Mesendoderm (in vitro differentiated cells): ENCODE data around the gene C2orf92.

Source experiments
- DNase-seq: peaks from one replicate; pipeline ENCODE4 v3.0.0; 2013
- H2AK5ac ChIP-seq: 2 replicates; pipeline ENCODE4 v1.6.1; 2013; ENCODE audit warnings: low read length, inconsistent platforms
- H2BK120ac ChIP-seq: 2 replicates; pipeline ENCODE4 v1.6.1; 2013; ENCODE audit warnings: low read depth, mild to moderate bottlenecking, low read length, moderate library complexity, mixed read lengths
- H2BK15ac ChIP-seq: replicated peaks from 2 replicates; pipeline ENCODE4 v1.6.1; 2013; ENCODE audit warnings: low read depth, mild to moderate bottlenecking, moderate library complexity
- H2BK5ac ChIP-seq: 2 replicates; pipeline ENCODE4 v1.6.1; 2013; ENCODE audit warnings: low read length, inconsistent platforms
- H3K18ac ChIP-seq: 2 replicates; pipeline ENCODE4 v1.6.1; 2013; ENCODE audit warnings: mild to moderate bottlenecking, low read length, mixed read lengths
- H3K23ac ChIP-seq: one replicate; pipeline ENCODE4 v1.6.1; 2013; ENCODE audit warnings: low read length
- H3K27ac ChIP-seq: 2 replicates; pipeline ENCODE4 v1.5.1; 2013; ENCODE audit warnings: low read depth, mild to moderate bottlenecking, inconsistent platforms, low read length, moderate library complexity
- H3K27me3 ChIP-seq: 2 replicates; pipeline ENCODE4 v1.6.1; 2013; ENCODE audit warnings: low read length, control low read depth, mild to moderate bottlenecking, inconsistent platforms; ENCODE audit not compliant: insufficient read depth, poor library complexity
- H3K36me3 ChIP-seq: 2 replicates; pipeline ENCODE4 v1.6.1; 2013; ENCODE audit warnings: low read length, inconsistent platforms; ENCODE audit not compliant: control insufficient read depth, insufficient read depth
- H3K4ac ChIP-seq: one replicate; pipeline ENCODE4 v1.6.1; 2013; ENCODE audit warnings: low read depth, mild to moderate bottlenecking, low read length, moderate library complexity
- H3K4me1 ChIP-seq: 2 replicates; pipeline ENCODE4 v1.6.1; 2013; ENCODE audit warnings: low read depth, low read length, inconsistent platforms; ENCODE audit not compliant: control insufficient read depth
- H3K4me2 ChIP-seq: 2 replicates; pipeline ENCODE4 v1.6.1; 2013; ENCODE audit warnings: low read length
- H3K4me3 ChIP-seq: 2 replicates; pipeline ENCODE4 v1.5.1; 2013; ENCODE audit warnings: mild to moderate bottlenecking, low read length
- H3K56ac ChIP-seq: one replicate; pipeline ENCODE4 v1.6.1; 2013; ENCODE audit warnings: low read length
- H3K79me1 ChIP-seq: 2 replicates; pipeline ENCODE4 v1.6.1; 2013; ENCODE audit warnings: low read length, inconsistent platforms
- H3K79me2 ChIP-seq: 2 replicates; pipeline ENCODE4 v1.6.1; 2013; ENCODE audit warnings: mild to moderate bottlenecking, low read length; ENCODE audit not compliant: control insufficient read depth, insufficient read depth
- H3K9ac ChIP-seq: 2 replicates; pipeline ENCODE4 v1.6.1; 2013; ENCODE audit warnings: low read length, inconsistent platforms
- H4K5ac ChIP-seq: one replicate; pipeline ENCODE4 v1.6.1; 2013; ENCODE audit warnings: low read length
- H4K8ac ChIP-seq: one replicate; pipeline ENCODE4 v1.6.1; 2013; ENCODE audit warnings: low read depth, mild to moderate bottlenecking, control low read depth, low read length, moderate library complexity
- WGBS: extraction: QIAGEN DNeasy Blood & Tissue Kit; methylation state at CpG from one replicate; pipeline ENCODE4 v1.1.7; 2013; ENCODE audit warnings: low lambda C conversion rate, missing lambda C conversion rate; ENCODE audit not compliant: insufficient coverage; ENCODE audit errors: extremely low coverage; 5-methylcytosine and 5-hydroxymethylcytosine counted together

Gene C2orf92

DNA sequence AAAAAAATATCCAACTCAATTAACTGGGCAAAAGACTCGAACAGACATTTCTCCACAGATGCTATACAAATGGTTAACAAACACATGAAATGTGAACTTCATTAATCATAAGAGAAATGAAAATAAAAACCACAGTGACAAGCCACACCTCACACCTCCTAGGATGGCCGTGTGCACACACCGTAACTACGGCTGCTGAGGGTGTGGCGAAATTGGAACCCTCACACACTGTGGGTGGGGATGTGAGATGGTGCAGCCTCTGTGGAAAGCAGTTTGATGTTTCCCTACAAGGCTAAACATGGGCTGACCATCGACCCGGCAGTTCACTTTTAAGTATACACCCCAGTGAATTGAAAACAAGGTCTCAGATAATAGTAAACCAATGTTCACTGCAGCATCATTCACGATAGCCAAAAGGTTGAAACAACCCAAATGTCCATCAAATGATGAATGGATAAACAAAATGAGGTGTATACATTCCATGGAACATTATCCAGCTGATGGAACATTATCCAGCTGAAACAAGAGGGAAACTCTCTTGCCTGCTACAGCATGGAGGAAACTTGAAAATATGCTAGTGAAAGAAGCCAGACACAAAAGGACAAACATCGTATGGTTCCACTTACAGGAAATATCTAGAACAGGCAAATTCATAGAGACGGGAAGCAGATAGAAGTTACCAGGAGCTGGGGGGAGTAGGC lies 76.1 kb downstream of the C2orf92 start:
- H3K4me1 ChIP-seq, result peaks cover 2% of the 10 kb centered on the region
- WGBS, result no CpG with 5 or more reads among the region's 10 CpGs

DNA sequence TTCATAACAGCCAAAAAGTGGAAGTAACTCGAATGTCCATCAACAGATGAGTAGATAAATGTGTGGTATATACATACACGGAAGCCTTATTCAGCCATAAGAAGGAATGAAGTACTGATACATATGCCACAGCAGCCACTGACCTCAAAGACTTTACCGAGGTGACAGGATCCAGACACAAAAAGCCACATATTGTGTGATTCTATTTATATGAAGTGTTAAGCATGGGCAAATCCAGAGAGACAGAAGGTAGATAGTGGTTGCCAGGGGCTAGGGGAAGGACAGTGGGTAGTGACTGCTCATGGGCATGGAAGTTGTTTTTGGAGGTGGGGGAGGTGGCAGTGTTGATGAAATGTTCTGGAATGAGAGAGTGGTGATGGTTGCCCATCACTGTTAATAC lies 77.8 kb downstream of the C2orf92 start:
- Histone ChIP-seq H3K27me3 (no peaks in the 10 kb centered on the region), H3K4me1 (peaks cover 3% of the 10 kb centered on the region), H3K4me3 (no peak overlapping the region), H3K18ac (no peak overlapping the region), H2BK5ac (no peak overlapping the region), H2BK15ac (no peak overlapping the region), H2BK120ac (no peak overlapping the region), H3K79me2 (no peaks in the 10 kb centered on the region), H2AK5ac (no peak overlapping the region), H3K4me2 (no peak overlapping the region), H3K23ac (no peak overlapping the region), H3K56ac (no peak overlapping the region), H3K36me3 (no peaks in the 10 kb centered on the region), H3K79me1 (no peaks in the 10 kb centered on the region), H4K8ac (no peak overlapping the region), H3K9ac (no peak overlapping the region), H3K4ac (no peak overlapping the region), H3K27ac (no peak overlapping the region), H4K5ac (no peak overlapping the region)
- no peak for DNase-seq
- WGBS, result no CpG with 5 or more reads among the region's 3 CpGs

More for the DNA sequence above, 76.1 kb downstream of the C2orf92 start:
- H4K8ac ChIP-seq, result no peak overlapping the region
- no peak overlapping the region for H3K27ac ChIP-seq
- H3K4me2 ChIP-seq, result no peak overlapping the region
- no peak overlapping the region for H3K23ac ChIP-seq
- no peak for DNase-seq
- H3K79me2 ChIP-seq, result no peaks in the 10 kb centered on the region
- H3K27me3 ChIP-seq, result no peaks in the 10 kb centered on the region
- H2BK15ac ChIP-seq, result no peak overlapping the region
- H3K18ac ChIP-seq, result no peak overlapping the region
- no peak overlapping the region for H3K4ac ChIP-seq
- H2AK5ac ChIP-seq, result no peak overlapping the region
- no peaks in the 10 kb centered on the region for H3K79me1 ChIP-seq
- H3K4me3 ChIP-seq, result no peak overlapping the region
- H3K56ac ChIP-seq, result no peak overlapping the region
- H4K5ac ChIP-seq, result no peak overlapping the region
- H2BK5ac ChIP-seq, result no peak overlapping the region
- no peak overlapping the region for H2BK120ac ChIP-seq
- H3K9ac ChIP-seq, result no peak overlapping the region
- H3K36me3 ChIP-seq, result no peaks in the 10 kb centered on the region

DNA sequence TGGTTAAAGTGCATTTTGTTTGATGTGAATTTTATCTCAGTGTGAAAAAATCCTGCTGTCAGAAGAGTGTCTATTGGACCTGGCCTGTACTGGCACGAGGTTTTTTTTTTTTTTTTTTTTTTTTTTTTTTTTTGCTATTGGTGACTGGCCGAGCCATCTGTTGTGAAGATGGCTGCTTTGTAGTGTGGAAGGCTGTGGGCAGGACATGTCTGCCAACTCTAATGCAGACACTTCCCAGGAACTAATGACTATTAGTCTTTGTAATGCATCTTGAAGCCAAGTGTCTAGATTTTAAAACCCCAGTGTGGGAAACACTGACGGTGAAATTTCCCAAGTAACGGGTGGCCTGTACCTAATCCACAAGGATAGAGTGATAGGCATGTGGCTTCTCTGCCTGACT lies 78.2 kb downstream of the C2orf92 start:
- H3K27me3 ChIP-seq, result no peaks in the 10 kb centered on the region
- no peaks in the 10 kb centered on the region for H3K36me3 ChIP-seq
- no peak for DNase-seq
- no peaks in the 10 kb centered on the region for H3K79me1 ChIP-seq
- no peak overlapping the region for H2AK5ac ChIP-seq
- no peak overlapping the region for H3K56ac ChIP-seq
- no peak overlapping the region for H2BK15ac ChIP-seq
- no peak overlapping the region for H2BK5ac ChIP-seq
- H3K4me3 ChIP-seq, result no peak overlapping the region
- no peak overlapping the region for H3K27ac ChIP-seq
- H3K79me2 ChIP-seq, result no peaks in the 10 kb centered on the region
- H3K18ac ChIP-seq, result no peak overlapping the region
- no peak overlapping the region for H3K9ac ChIP-seq
- no peak overlapping the region for H2BK120ac ChIP-seq
- no CpG with 5 or more reads among the region's 4 CpGs for WGBS
- H4K8ac ChIP-seq, result no peak overlapping the region
- no peak overlapping the region for H3K23ac ChIP-seq
- no peak overlapping the region for H3K4ac ChIP-seq
- H4K5ac ChIP-seq, result no peak overlapping the region
- H3K4me2 ChIP-seq, result no peak overlapping the region
- peaks cover 2% of the 10 kb centered on the region for H3K4me1 ChIP-seq

DNA sequence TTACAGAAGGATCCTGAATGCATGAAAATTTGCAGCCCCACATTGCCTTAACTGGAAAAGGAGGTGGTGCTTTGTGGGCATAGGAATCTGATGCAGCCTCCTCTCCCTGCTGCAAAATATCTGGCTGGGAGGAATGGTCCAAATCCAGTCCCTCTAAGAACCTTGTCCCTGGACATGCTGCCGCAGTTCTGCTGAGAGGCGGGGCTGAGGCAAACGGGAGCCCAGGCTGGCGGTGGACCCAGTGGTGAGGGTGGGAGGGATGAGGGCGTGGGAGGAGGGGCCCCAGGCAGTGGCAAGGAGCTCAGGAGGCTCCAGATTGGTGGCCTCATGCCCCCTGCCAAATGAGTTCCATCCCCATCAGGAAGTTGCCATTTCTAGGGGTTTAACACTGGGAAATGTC lies 80.1 kb downstream of the C2orf92 start:
- no peaks in the 10 kb centered on the region for H3K79me2 ChIP-seq
- no peaks in the 10 kb centered on the region for H3K27me3 ChIP-seq
- no peak overlapping the region for H4K5ac ChIP-seq
- no peak overlapping the region for H3K4ac ChIP-seq
- peak; percentile 37 for DNase-seq
- no peak overlapping the region for H3K56ac ChIP-seq
- H2BK5ac ChIP-seq, result no peak overlapping the region
- H3K4me3 ChIP-seq, result no peak overlapping the region
- no peak overlapping the region for H3K18ac ChIP-seq
- WGBS, result no CpG with 5 or more reads among the region's 5 CpGs
- H3K4me1 ChIP-seq, result peaks cover 2% of the 10 kb centered on the region
- H4K8ac ChIP-seq, result no peak overlapping the region
- H3K9ac ChIP-seq, result no peak overlapping the region
- no peaks in the 10 kb centered on the region for H3K36me3 ChIP-seq
- no peak overlapping the region for H3K23ac ChIP-seq
- no peaks in the 10 kb centered on the region for H3K79me1 ChIP-seq
- no peak overlapping the region for H2BK120ac ChIP-seq
- no peak overlapping the region for H3K4me2 ChIP-seq
- H2AK5ac ChIP-seq, result no peak overlapping the region
- no peak overlapping the region for H3K27ac ChIP-seq
- no peak overlapping the region for H2BK15ac ChIP-seq

DNA sequence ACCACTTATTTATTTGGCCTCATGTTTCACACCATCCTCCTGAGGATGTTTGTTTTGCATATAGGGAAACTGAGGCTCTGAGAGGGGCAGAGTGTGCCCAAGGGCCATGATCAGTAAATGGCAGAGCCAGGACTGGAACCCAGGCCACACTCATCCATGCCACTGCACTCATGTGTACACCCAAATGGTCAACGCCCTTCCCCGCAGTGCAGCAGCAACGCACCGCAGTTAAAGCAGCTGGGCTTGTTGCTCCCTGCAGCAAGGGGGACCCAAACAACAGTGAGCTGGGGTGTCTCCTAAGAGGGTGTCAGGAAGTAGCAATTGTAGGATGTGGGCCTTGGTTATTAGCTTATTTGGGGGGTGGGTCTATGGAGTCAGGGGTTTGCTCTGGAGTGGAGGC lies 80.5 kb downstream of the C2orf92 start:
- no peak overlapping the region for H3K4ac ChIP-seq
- H3K4me1 ChIP-seq, result peaks cover 2% of the 10 kb centered on the region
- WGBS, result no CpG with 5 or more reads among the region's 4 CpGs
- H4K8ac ChIP-seq, result no peak overlapping the region
- no peak overlapping the region for H2BK5ac ChIP-seq
- no peak overlapping the region for H3K9ac ChIP-seq
- no peak overlapping the region for H3K4me2 ChIP-seq
- H3K4me3 ChIP-seq, result no peak overlapping the region
- H4K5ac ChIP-seq, result no peak overlapping the region
- H3K36me3 ChIP-seq, result no peaks in the 10 kb centered on the region
- H3K27ac ChIP-seq, result no peak overlapping the region
- no peak overlapping the region for H2AK5ac ChIP-seq
- H3K27me3 ChIP-seq, result no peaks in the 10 kb centered on the region
- H3K23ac ChIP-seq, result no peak overlapping the region
- no peaks in the 10 kb centered on the region for H3K79me1 ChIP-seq
- no peak for DNase-seq
- H2BK120ac ChIP-seq, result no peak overlapping the region
- H3K79me2 ChIP-seq, result no peaks in the 10 kb centered on the region
- H2BK15ac ChIP-seq, result no peak overlapping the region
- H3K56ac ChIP-seq, result no peak overlapping the region
- no peak overlapping the region for H3K18ac ChIP-seq

DNA sequence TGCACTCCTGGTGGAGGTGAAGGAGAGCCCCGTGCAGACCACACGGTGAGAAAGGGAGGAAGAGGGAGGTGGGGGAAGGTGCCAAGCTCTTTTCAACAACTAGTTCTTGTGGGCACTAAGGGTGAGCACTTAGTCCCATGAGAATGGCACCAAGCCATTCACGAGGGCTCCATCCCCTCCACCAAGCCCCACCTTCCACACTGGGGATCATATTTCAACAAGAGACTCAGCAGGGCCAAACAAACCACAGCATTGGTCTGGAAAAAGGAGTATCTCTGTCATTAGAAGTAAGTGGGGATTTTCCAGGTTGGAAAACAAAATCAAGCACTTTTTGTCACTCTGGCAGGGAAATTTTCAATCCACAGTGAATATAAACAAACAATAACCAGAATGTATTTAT lies 82.2 kb downstream of the C2orf92 start:
- Histone ChIP-seq H3K4me3 (no peak overlapping the region), H3K9ac (no peak overlapping the region), H3K27me3 (no peaks in the 10 kb centered on the region), H2BK120ac (no peak overlapping the region), H4K5ac (no peak overlapping the region), H4K8ac (no peak overlapping the region), H3K4ac (no peak overlapping the region), H3K18ac (no peak overlapping the region), H3K36me3 (no peaks in the 10 kb centered on the region), H2BK5ac (no peak overlapping the region), H3K4me2 (no peak overlapping the region), H3K23ac (no peak overlapping the region), H3K79me1 (no peaks in the 10 kb centered on the region), H3K79me2 (no peaks in the 10 kb centered on the region), H3K4me1 (peaks cover 2% of the 10 kb centered on the region), H2AK5ac (no peak overlapping the region), H2BK15ac (no peak overlapping the region), H3K56ac (peak overlapping the region; percentile 44), H3K27ac (no peak overlapping the region)
- WGBS, result no CpG with 5 or more reads among the region's 3 CpGs
- DNase-seq, result peak; percentile 47
